ENCODE measurements around the gene AGPS. TPM values are rescaled to one million over a fixed set of nuclear protein-coding genes. Genes with fewer than 3 reads are reported as not detected.

The AGPS gene
- total and polyA plus RNA-seq, 4 donors = 6.3 to 46.9 (median 18.3) TPM

DNA sequence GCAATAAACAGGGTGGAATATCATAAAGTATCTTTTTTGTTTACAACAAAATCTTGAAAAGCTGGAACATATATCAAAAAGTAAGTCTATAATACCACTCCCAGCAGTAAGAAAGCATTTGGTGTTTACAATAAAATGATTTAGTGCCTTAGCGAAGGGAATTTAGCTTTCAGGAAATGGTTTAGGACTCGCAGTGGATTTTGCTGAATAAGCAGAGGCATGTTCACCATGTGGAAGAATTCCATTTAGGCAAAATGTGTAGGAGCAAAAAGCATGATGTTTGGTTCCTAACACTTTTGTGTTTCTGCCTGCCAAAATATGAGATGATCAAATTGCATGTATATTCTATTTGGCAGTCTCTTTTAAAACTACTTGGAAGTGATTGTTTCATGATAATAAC, 163.6 kb downstream of the AGPS start:
- DNase-seq (ENCODE audit: low spot score) = no peak
- H3K36me3 ChIP-seq (ENCODE audit: control insufficient read depth in 4 of 4, insufficient read depth in 3 of 4, low read depth in 1 of 4, low read length in 3 of 4) = no peaks in the 10 kb centered on the region
- WGBS = 76% methylated on average over 2 of the region's 2 CpGs
- no peak overlapping the region for H3K4me3 ChIP-seq (ENCODE audit: low read depth in 1 of 3, low read length in 3 of 3)
- H3K9me3 ChIP-seq (ENCODE audit: control insufficient read depth in 4 of 4, low read length in 3 of 4) = no peaks in the 10 kb centered on the region
- no peak overlapping the region for H3K9ac ChIP-seq (ENCODE audit: low read depth in 1 of 2, low read length in 2 of 2)
- TF ChIP-seq JUND (IDR thresholded peaks at IDR 0.05) = no peak
- TF ChIP-seq FOXA2 (IDR thresholded peaks at IDR 0.05) = no peak
- TF ChIP-seq, protein P1, sequence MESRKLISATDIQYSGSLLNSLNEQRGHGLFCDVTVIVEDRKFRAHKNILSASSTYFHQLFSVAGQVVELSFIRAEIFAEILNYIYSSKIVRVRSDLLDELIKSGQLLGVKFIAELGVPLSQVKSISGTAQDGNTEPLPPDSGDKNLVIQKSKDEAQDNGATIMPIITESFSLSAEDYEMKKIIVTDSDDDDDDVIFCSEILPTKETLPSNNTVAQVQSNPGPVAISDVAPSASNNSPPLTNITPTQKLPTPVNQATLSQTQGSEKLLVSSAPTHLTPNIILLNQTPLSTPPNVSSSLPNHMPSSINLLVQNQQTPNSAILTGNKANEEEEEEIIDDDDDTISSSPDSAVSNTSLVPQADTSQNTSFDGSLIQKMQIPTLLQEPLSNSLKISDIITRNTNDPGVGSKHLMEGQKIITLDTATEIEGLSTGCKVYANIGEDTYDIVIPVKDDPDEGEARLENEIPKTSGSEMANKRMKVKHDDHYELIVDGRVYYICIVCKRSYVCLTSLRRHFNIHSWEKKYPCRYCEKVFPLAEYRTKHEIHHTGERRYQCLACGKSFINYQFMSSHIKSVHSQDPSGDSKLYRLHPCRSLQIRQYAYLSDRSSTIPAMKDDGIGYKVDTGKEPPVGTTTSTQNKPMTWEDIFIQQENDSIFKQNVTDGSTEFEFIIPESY (IDR thresholded peaks at IDR 0.05) = no peak
- no peak for TF ChIP-seq RAD21 (IDR thresholded peaks at IDR 0.05)
- no peak for TF ChIP-seq NR2F2 (IDR thresholded peaks at IDR 0.05)
- TF ChIP-seq, protein P2, sequence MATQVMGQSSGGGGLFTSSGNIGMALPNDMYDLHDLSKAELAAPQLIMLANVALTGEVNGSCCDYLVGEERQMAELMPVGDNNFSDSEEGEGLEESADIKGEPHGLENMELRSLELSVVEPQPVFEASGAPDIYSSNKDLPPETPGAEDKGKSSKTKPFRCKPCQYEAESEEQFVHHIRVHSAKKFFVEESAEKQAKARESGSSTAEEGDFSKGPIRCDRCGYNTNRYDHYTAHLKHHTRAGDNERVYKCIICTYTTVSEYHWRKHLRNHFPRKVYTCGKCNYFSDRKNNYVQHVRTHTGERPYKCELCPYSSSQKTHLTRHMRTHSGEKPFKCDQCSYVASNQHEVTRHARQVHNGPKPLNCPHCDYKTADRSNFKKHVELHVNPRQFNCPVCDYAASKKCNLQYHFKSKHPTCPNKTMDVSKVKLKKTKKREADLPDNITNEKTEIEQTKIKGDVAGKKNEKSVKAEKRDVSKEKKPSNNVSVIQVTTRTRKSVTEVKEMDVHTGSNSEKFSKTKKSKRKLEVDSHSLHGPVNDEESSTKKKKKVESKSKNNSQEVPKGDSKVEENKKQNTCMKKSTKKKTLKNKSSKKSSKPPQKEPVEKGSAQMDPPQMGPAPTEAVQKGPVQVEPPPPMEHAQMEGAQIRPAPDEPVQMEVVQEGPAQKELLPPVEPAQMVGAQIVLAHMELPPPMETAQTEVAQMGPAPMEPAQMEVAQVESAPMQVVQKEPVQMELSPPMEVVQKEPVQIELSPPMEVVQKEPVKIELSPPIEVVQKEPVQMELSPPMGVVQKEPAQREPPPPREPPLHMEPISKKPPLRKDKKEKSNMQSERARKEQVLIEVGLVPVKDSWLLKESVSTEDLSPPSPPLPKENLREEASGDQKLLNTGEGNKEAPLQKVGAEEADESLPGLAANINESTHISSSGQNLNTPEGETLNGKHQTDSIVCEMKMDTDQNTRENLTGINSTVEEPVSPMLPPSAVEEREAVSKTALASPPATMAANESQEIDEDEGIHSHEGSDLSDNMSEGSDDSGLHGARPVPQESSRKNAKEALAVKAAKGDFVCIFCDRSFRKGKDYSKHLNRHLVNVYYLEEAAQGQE (IDR thresholded peaks at IDR 0.05) = no peak
- TF ChIP-seq HNF4A (conservative IDR thresholded peaks at IDR 0.05) = no peak
- no peak for TF ChIP-seq EGR1 (IDR thresholded peaks at IDR 0.05; ENCODE audit: low read depth in 2 of 2)
- TF ChIP-seq GABPA (IDR thresholded peaks at IDR 0.05 in 1 of 2, conservative IDR thresholded peaks at IDR 0.05 in 1 of 2) = no peak
- TF ChIP-seq HNF4G (IDR thresholded peaks at IDR 0.05) = no peak
- TF ChIP-seq SP1 (IDR thresholded peaks at IDR 0.05) = no peak
- no peak for TF ChIP-seq FOXA1 (IDR thresholded peaks at IDR 0.05)
- TF ChIP-seq, protein P3, sequence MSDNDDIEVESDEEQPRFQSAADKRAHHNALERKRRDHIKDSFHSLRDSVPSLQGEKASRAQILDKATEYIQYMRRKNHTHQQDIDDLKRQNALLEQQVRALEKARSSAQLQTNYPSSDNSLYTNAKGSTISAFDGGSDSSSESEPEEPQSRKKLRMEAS (IDR thresholded peaks at IDR 0.05) = no peak
- TF ChIP-seq, protein P4, sequence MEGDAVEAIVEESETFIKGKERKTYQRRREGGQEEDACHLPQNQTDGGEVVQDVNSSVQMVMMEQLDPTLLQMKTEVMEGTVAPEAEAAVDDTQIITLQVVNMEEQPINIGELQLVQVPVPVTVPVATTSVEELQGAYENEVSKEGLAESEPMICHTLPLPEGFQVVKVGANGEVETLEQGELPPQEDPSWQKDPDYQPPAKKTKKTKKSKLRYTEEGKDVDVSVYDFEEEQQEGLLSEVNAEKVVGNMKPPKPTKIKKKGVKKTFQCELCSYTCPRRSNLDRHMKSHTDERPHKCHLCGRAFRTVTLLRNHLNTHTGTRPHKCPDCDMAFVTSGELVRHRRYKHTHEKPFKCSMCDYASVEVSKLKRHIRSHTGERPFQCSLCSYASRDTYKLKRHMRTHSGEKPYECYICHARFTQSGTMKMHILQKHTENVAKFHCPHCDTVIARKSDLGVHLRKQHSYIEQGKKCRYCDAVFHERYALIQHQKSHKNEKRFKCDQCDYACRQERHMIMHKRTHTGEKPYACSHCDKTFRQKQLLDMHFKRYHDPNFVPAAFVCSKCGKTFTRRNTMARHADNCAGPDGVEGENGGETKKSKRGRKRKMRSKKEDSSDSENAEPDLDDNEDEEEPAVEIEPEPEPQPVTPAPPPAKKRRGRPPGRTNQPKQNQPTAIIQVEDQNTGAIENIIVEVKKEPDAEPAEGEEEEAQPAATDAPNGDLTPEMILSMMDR (IDR thresholded peaks at IDR 0.05; ENCODE audit: low read depth, low read length, missing input control) = no peak
- TF ChIP-seq YY1 (IDR thresholded peaks at IDR 0.05) = no peak
- no peak for TF ChIP-seq TAF1 (conservative IDR thresholded peaks at IDR 0.05)
- TF ChIP-seq, protein P5, sequence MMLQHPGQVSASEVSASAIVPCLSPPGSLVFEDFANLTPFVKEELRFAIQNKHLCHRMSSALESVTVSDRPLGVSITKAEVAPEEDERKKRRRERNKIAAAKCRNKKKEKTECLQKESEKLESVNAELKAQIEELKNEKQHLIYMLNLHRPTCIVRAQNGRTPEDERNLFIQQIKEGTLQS (IDR thresholded peaks at IDR 0.05) = no peak
- no peak for TF ChIP-seq RXRA (IDR thresholded peaks at IDR 0.05)
- H3K4me1 ChIP-seq (ENCODE audit: control insufficient read depth in 4 of 4, insufficient read depth in 4 of 4, low read length in 3 of 4) = peaks cover 0 to 10% (median 4%) of the 10 kb centered on the region in 4 donors
- no peak overlapping the region for H3K27ac ChIP-seq (ENCODE audit: low read depth in 1 of 2, low read length in 2 of 2)
- no peaks in the 10 kb centered on the region for H3K27me3 ChIP-seq (ENCODE audit: control insufficient read depth in 4 of 4, insufficient read depth in 4 of 4, low read length in 3 of 4)
